DND-41 (cell line): ENCODE data around the gene WWC1.

ENCODE experiments used
- EZH2 ChIP-seq: IDR thresholded peaks from 3 replicates; pipeline ENCODE4 v1.6.1; 2012; ENCODE audit warnings: borderline replicate concordance, low read depth, mild to moderate bottlenecking, moderate library complexity, low read length, inconsistent platforms; ENCODE audit not compliant: severe bottlenecking
- TF ChIP-seq, protein P1 (sequence below): IDR thresholded peaks from 2 replicates; pipeline ENCODE4 v1.5.1; 2012; ENCODE audit warnings: borderline replicate concordance, low read length, moderate library complexity, mild to moderate bottlenecking; ENCODE audit not compliant: poor library complexity, severe bottlenecking; ENCODE audit errors: extremely low read depth

DNA sequence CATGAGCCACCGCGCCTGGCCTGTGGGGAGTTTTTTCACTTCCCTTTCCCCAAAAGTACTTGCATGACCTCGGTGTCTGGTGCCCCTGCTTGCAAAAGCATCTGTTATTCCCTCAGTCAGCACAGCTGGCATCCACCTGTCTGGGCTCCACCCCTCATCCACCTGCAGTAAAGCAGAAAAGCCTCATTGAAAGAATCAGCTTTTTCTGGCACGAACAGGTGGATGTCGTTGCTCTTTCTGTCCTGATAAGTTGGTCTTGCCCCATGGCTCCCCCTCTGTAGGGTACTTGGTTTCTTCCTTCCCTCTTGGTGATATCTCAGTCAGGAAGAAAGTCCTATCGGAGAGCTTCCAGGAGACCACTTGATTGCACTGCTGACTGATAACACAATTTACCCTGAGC is 37.4 kb downstream of the WWC1 start:
- TF ChIP-seq, protein P1, sequence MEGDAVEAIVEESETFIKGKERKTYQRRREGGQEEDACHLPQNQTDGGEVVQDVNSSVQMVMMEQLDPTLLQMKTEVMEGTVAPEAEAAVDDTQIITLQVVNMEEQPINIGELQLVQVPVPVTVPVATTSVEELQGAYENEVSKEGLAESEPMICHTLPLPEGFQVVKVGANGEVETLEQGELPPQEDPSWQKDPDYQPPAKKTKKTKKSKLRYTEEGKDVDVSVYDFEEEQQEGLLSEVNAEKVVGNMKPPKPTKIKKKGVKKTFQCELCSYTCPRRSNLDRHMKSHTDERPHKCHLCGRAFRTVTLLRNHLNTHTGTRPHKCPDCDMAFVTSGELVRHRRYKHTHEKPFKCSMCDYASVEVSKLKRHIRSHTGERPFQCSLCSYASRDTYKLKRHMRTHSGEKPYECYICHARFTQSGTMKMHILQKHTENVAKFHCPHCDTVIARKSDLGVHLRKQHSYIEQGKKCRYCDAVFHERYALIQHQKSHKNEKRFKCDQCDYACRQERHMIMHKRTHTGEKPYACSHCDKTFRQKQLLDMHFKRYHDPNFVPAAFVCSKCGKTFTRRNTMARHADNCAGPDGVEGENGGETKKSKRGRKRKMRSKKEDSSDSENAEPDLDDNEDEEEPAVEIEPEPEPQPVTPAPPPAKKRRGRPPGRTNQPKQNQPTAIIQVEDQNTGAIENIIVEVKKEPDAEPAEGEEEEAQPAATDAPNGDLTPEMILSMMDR = no peak
- TF ChIP-seq EZH2 = no peak
